WI38 (cell line): Measurements from ENCODE around the gene SUSD5.
"Not testable (repeated sequence)": the region's sequence is repeated elsewhere in the genome, so short reads cannot be mapped to it uniquely, and the experiment has no call there.

ENCODE experiments used
- H3K4me3 ChIP-seq: 2 replicates; pipeline ENCODE4 v1.5.1; 2011; ENCODE audit warnings: low read depth, mild to moderate bottlenecking, control low read depth, low read length
- CTCF ChIP-seq: IDR thresholded peaks from 2 replicates; pipeline ENCODE4 v1.5.1; 2012; ENCODE audit warnings: low read depth, mild to moderate bottlenecking, control low read depth, low read length

SUSD5 gene

DNA sequence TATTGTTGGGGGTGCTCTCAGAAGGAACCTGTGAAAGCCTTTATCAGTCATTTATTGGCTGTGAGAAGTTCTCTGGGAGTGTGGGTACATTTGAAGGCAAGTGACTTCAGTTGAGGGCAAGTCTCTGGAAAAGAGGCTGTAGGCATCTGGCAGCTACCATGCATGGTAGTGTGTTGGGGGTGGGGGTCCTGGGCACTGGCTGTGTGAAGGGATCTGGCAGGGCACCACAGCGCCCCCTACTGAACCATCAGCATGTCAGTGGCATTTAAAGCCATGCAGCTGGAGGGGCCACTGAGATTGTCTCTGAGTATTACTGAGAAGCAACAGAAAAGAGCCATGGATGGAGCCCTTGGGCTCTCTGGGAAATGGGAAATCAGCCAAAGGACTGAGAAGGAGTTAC is 74.2 kb downstream of the SUSD5 start:
- no peak overlapping the region for H3K4me3 ChIP-seq
- 0 out of 2 replicates have a peak, but pooled peaks have one; percentile 18 for TF ChIP-seq CTCF

GRCh38 chr3:33141006-33141405 is 77.6 kb downstream of the SUSD5 start:
- TF ChIP-seq CTCF = no peak
- H3K4me3 ChIP-seq = no peak overlapping the region

- H3K4me3 ChIP-seq = no peak overlapping the region
- TF ChIP-seq CTCF = no peak
Observed at GRCh38 chr3:33139996-33140395, 78.6 kb downstream of the SUSD5 start.

- H3K4me3 ChIP-seq = not testable (repeated sequence)
Observed at GRCh38 chr3:33139006-33139623, 79.5 kb downstream of the SUSD5 start.

DNA sequence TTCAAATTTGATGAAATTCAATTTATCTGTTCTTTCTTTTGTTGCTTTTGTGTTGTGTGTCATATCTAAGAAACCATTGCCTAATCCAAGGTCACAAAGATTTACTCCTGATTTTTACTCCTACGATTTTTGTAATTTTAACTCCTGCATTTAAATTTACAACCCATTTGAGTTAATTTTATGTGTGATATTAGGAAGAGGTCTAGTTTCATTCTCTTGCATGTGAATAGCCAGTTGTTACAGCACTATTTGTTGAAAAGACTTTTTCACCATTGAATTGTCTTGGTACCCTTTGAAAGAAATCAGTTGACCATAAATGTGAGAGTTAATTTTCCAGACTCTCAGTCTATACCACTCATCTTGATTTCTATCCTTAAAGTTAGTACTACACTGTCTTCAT is 80.9 kb downstream of the SUSD5 start:
- no peak overlapping the region for H3K4me3 ChIP-seq
- TF ChIP-seq CTCF = no peak

GRCh38 chr3:33134026-33134625 is 84.5 kb downstream of the SUSD5 start:
- H3K4me3 ChIP-seq = no peak overlapping the region
- no peak for TF ChIP-seq CTCF

- H3K4me3 ChIP-seq = no peak overlapping the region
- TF ChIP-seq CTCF = no peak
Observed at GRCh38 chr3:33132019-33132360, 86.6 kb downstream of the SUSD5 start.
